Measurements from ENCODE around the gene CSTPP1. TPM values are rescaled to one million over a fixed set of nuclear protein-coding genes. Genes with fewer than 3 reads are reported as not detected.

Gene CSTPP1
- total and polyA plus RNA-seq, 2 of the 8 experiments (the other 6 are each of a cell fraction or from before 2014, with no cell fraction given) = 24.2 to 28.7 TPM

- no peaks in the 10 kb centered on the region for H3K79me1 ChIP-seq (ENCODE audit: low read depth, low read length)
- H4K20me1 ChIP-seq (replicated peaks in 1 of 2; ENCODE audit: control insufficient read depth in 1 of 2, insufficient read depth in 2 of 2, low read length in 2 of 2) = peaks cover 0 to 2% of the 10 kb centered on the region in 2 experiments
- FAIRE-seq (no peak), DNase-seq (ENCODE audit: low read depth in 1 of 2, low spot score in 2 of 2) (no peak)
- H3K18ac ChIP-seq (ENCODE audit: extremely low read depth, low read length) = no peak overlapping the region
- H3K36me3 ChIP-seq (ENCODE audit: control insufficient read depth in 2 of 4, insufficient read depth in 4 of 4, low read length in 3 of 4) = no peaks in the 10 kb centered on the region
- no peak overlapping the region for H3K27ac ChIP-seq (ENCODE audit: low read depth, low read length)
- no peak overlapping the region for H2BK120ac ChIP-seq (replicated peaks; ENCODE audit: low read depth, low read length)
- no peaks in the 10 kb centered on the region for H3K23me2 ChIP-seq (ENCODE audit: low read depth, low read length)
- CTCF ChIA-PET (ENCODE audit: partially characterized antibody) = interaction anchor here (0.6 to 1.2 kb wide), 6 partner anchors 27 to 622 kb away, joined by 3 to 6 read pairs (median 6); no protein-coding TSS in a partner anchor
- no peak overlapping the region for H3K4ac ChIP-seq (replicated peaks; ENCODE audit: insufficient read length, low read depth, low read length)
- H3K4me2 ChIP-seq (ENCODE audit: insufficient read depth in 1 of 2, low read depth in 2 of 2, low read length in 2 of 2) = no peak overlapping the region
- no peaks in the 10 kb centered on the region for H3K27me3 ChIP-seq (replicated peaks in 1 of 4; ENCODE audit: control insufficient read depth in 3 of 4, extremely low read depth in 1 of 4, insufficient read depth in 3 of 4, low read length in 3 of 4)
- no peak overlapping the region for H4K91ac ChIP-seq (replicated peaks; ENCODE audit: insufficient read length, low read length)
- WGBS, 2 experiments (ENCODE audit: extremely low coverage in 1 of 2, insufficient coverage in 1 of 2, insufficient read length in 1 of 2, insufficient replicate concordance in 2 of 2, low coverage in 1 of 2, low lambda C conversion rate in 2 of 2, missing lambda C conversion rate in 1 of 2) = 94% methylated on average over 8 of the region's 8 CpGs; no CpG with 5 or more reads in 1 of the 2 experiments
- no peak overlapping the region for H3K14ac ChIP-seq (ENCODE audit: insufficient read length)
- H3K9ac ChIP-seq (replicated peaks in 1 of 4; ENCODE audit: extremely low read depth in 1 of 4, low read depth in 3 of 4, low read length in 3 of 4) = no peak overlapping the region; a peak in 1 of 7 replicates
- no peak overlapping the region for H4K5ac ChIP-seq (ENCODE audit: insufficient read length, low read depth, low read length)
- no peak overlapping the region for H3K4me3 ChIP-seq (ENCODE audit: extremely low read depth in 1 of 4, insufficient read depth in 2 of 4, low read depth in 3 of 4, low read length in 4 of 4)
- no peaks in the 10 kb centered on the region for H3K9me3 ChIP-seq (ENCODE audit: insufficient read depth in 2 of 2, low read depth in 1 of 2, low read length in 1 of 2)
- no peak overlapping the region; the same call in 1 of the 2 replicates for H4K8ac ChIP-seq (ENCODE audit: extremely low read depth, insufficient read depth, low read length)
- no peak overlapping the region for H2AK5ac ChIP-seq (ENCODE audit: low read depth, low read length)
- no peak overlapping the region for H2BK20ac ChIP-seq (ENCODE audit: low read length)
- POLR2A ChIA-PET (ENCODE audit: partially characterized antibody) = interaction anchor here (0.6 to 1.5 kb wide), 3 partner anchors 15 to 226 kb away, joined by 3 to 4 read pairs (median 3); no protein-coding TSS in a partner anchor
- no peak overlapping the region for H3K23ac ChIP-seq (ENCODE audit: insufficient read length)
- no peak overlapping the region for H2BK15ac ChIP-seq (ENCODE audit: low read length)
- no peak overlapping the region for H2AFZ ChIP-seq (ENCODE audit: low read length)
- no peak overlapping the region for H2BK5ac ChIP-seq (ENCODE audit: low read depth, low read length)
- no peak overlapping the region for H2BK12ac ChIP-seq (ENCODE audit: low read depth, low read length)
- no peak overlapping the region for H3K56ac ChIP-seq (replicated peaks; ENCODE audit: insufficient read length, low read depth, low read length)
- no peak for TF ChIP-seq EGR1 (IDR thresholded peaks at IDR 0.05; ENCODE audit: borderline replicate concordance, low read depth, low read length)
- TF ChIP-seq NRF1 (IDR thresholded peaks at IDR 0.05; ENCODE audit: low read depth, low read length) = no peak
- TF ChIP-seq CTBP2 (IDR thresholded peaks at IDR 0.05; ENCODE audit: borderline replicate concordance, insufficient read depth, insufficient read length, low read length) = no peak
- TF ChIP-seq CBX8 (IDR thresholded peaks at IDR 0.05; ENCODE audit: borderline replicate concordance, low read depth, low read length) = no peak
- TF ChIP-seq POLR2A (IDR thresholded peaks at IDR 0.05; ENCODE audit: control extremely low read depth in 1 of 2, low read depth in 2 of 2, low read length in 2 of 2) = no peak
- TF ChIP-seq NANOG (IDR thresholded peaks at IDR 0.05; ENCODE audit: insufficient read depth, low read depth, low read length, poor library complexity, severe bottlenecking) = no peak
- TF ChIP-seq CTCF (IDR thresholded peaks at IDR 0.05; ENCODE audit: control extremely low read depth in 1 of 3, insufficient read depth in 1 of 3, low read depth in 1 of 3, low read length in 3 of 3) = no peak
- no peaks in the 10 kb centered on the region for H3K79me2 ChIP-seq (ENCODE audit: control insufficient read depth in 1 of 2, insufficient read depth in 2 of 2, low read length in 2 of 2)
- peaks cover 0 to 4% (median 2%) of the 10 kb centered on the region in 4 experiments; a peak in 4 of 7 replicates for H3K4me1 ChIP-seq (replicated peaks in 1 of 4; ENCODE audit: control insufficient read depth in 3 of 4, insufficient read depth in 4 of 4, low read length in 3 of 4)
Measured at GRCh38 chr11:47157805-47158204, 221.2 kb downstream of the CSTPP1 start.
